Measurements from ENCODE around the gene MEGF6. TPM values are rescaled to one million over a fixed set of nuclear protein-coding genes. Genes with fewer than 3 reads are reported as not detected.

The MEGF6 gene
- total RNA-seq, 3 donors from 2014 or later = 19.3 to 32.1 (median 24.2) TPM

DNA sequence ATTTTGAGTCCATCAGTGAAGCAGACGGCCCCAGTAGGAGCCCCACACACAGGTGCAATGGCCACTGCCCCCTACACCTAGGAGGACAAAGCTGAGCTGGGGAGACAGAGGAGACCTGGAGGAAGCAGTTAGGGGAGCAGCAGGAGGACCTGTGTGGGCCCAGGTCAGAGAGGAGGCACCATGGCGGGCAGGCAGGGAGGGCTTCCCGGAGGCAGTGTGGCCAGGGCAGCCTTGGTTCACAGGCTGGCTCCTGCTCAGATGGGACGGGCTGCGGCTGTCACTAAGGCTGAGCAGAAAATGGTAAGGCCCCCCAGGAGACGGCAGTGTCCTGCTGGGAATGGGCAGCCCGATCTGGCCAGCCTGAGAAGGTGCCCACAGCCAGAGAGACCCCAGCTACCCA, 15.4 kb downstream of the MEGF6 start:
- H3K27me3 ChIP-seq = peaks cover 0 to 4% of the 10 kb centered on the region in 2 donors
- H3K9me3 ChIP-seq = no peaks in the 10 kb centered on the region
- H3K27ac ChIP-seq = no peak overlapping the region
- no peaks in the 10 kb centered on the region for H3K36me3 ChIP-seq
- DNase-seq (ENCODE audit: low spot score in 2 of 2) = no peak
- H3K4me1 ChIP-seq = peaks cover 5 to 13% of the 10 kb centered on the region in 2 donors
- H3K4me3 ChIP-seq = no peak overlapping the region
- no peak for TF ChIP-seq POLR2AphosphoS5 (IDR thresholded peaks at IDR 0.05)
- TF ChIP-seq, protein P1, sequence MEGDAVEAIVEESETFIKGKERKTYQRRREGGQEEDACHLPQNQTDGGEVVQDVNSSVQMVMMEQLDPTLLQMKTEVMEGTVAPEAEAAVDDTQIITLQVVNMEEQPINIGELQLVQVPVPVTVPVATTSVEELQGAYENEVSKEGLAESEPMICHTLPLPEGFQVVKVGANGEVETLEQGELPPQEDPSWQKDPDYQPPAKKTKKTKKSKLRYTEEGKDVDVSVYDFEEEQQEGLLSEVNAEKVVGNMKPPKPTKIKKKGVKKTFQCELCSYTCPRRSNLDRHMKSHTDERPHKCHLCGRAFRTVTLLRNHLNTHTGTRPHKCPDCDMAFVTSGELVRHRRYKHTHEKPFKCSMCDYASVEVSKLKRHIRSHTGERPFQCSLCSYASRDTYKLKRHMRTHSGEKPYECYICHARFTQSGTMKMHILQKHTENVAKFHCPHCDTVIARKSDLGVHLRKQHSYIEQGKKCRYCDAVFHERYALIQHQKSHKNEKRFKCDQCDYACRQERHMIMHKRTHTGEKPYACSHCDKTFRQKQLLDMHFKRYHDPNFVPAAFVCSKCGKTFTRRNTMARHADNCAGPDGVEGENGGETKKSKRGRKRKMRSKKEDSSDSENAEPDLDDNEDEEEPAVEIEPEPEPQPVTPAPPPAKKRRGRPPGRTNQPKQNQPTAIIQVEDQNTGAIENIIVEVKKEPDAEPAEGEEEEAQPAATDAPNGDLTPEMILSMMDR (IDR thresholded peaks at IDR 0.05) = no peak
- TF ChIP-seq POLR2A (IDR thresholded peaks at IDR 0.05) = no peak
- intact Hi-C loops (cut with DNase I; ENCODE audit: low total_unique reads) = no loop called here

DNA sequence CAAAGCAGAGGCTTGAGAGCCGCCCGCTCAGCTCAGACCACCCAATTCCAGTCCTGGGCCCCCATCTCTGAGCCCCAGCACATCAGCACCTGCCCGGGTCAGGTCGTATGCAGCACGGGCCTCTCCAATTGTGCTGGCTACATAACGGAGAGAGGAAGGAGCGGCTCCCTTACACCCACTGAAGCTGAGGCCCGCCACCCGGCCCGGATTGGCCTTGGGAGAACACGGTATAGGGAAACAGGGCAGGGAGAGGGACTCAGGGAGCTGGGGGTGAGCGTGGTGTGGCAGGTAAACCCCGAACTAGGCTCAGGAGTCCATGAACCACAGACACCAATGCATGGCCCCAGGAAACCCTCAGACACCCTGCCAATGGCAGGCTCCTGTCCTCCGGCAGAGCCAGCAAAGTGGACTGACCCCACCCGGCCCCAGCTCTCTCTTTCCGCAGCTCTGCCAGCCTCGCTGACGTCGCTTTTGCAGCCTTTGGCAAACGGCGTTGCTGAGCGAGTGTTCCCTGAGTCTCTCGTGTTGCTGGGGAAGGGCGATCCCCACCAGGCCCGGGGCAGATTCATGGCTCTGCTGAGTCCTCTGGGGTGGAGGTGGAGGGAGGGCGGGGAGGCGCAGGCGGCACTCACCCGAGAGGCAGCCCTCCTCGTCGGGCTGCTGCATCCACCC, 16.5 kb downstream of the MEGF6 start:
- Histone ChIP-seq H3K27me3 (peaks cover 0 to 4% of the 10 kb centered on the region in 2 donors), H3K9me3 (no peaks in the 10 kb centered on the region), H3K4me1 (peaks cover 5 to 13% of the 10 kb centered on the region in 2 donors), H3K27ac (no peak overlapping the region), H3K4me3 (no peak overlapping the region), H3K36me3 (no peaks in the 10 kb centered on the region)
- DNase-seq (ENCODE audit: low spot score in 2 of 2) = no peak
- intact Hi-C loops (cut with DNase I; ENCODE audit: low total_unique reads) = no loop called here
- no peak for TF ChIP-seq POLR2AphosphoS5 (IDR thresholded peaks at IDR 0.05)
- no peak for TF ChIP-seq POLR2A (IDR thresholded peaks at IDR 0.05)
- TF ChIP-seq, protein P1 (IDR thresholded peaks at IDR 0.05) = no peak

DNA sequence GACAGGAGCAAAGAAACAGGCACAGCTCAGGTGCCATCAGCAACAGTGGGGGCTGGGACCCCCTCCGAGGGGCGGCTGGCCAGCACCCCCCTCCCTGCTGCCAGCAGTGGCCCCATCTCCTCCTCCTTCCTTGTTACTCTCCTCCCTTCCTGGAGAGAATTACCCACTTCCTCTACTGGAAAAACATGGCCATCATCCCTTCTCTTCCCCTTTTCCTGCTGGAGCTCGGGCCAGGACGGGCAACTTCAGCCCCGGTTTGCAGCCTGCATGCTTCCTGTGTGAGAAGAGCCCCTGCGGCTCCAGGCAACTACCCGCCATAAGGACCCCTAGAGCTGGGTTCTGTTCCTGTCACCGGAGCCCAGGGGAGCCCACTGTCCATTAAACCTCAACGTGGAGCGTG, 17.6 kb downstream of the MEGF6 start:
- no peak overlapping the region for H3K27ac ChIP-seq
- H3K9me3 ChIP-seq = no peaks in the 10 kb centered on the region
- peaks cover 0 to 4% of the 10 kb centered on the region in 2 donors for H3K27me3 ChIP-seq
- no peak for TF ChIP-seq POLR2AphosphoS5 (IDR thresholded peaks at IDR 0.05)
- no peak for TF ChIP-seq POLR2A (IDR thresholded peaks at IDR 0.05)
- TF ChIP-seq, protein P1 (IDR thresholded peaks at IDR 0.05) = no peak
- DNase-seq (ENCODE audit: low spot score in 2 of 2) = no peak
- H3K4me3 ChIP-seq = no peak overlapping the region
- peaks cover 5 to 13% of the 10 kb centered on the region in 2 donors for H3K4me1 ChIP-seq
- intact Hi-C loops (cut with DNase I; ENCODE audit: low total_unique reads) = no loop called here
- no peaks in the 10 kb centered on the region for H3K36me3 ChIP-seq

DNA sequence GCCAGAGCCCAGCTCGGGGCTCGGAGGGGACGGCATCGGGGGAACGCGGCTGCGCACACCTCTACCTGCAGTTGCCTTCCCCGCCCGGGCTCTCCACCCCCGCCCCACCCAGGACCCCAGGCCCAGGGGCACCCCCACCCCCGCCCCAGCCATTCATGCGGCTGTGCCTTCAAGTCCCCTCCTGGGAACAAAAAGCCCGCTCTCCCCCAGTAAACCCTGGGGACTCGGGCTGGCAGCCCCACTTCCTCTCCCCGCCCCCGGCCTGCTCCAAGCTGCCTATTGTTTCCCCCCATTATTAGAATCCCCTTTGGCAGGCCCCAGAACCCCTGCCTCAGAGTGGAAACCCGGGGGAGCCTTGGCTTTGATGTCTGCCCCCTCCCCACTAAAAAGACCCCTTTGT, 18.0 kb downstream of the MEGF6 start:
- peaks cover 0 to 4% of the 10 kb centered on the region in 2 donors for H3K27me3 ChIP-seq
- H3K9me3 ChIP-seq = no peaks in the 10 kb centered on the region
- H3K36me3 ChIP-seq = no peaks in the 10 kb centered on the region
- H3K27ac ChIP-seq = no peak overlapping the region
- no peak for TF ChIP-seq POLR2AphosphoS5 (IDR thresholded peaks at IDR 0.05)
- intact Hi-C loops (cut with DNase I; ENCODE audit: low total_unique reads) = no loop called here
- no peak overlapping the region for H3K4me3 ChIP-seq
- peaks cover 5 to 11% of the 10 kb centered on the region in 2 donors for H3K4me1 ChIP-seq
- DNase-seq (ENCODE audit: low spot score in 2 of 2) = no peak

DNA sequence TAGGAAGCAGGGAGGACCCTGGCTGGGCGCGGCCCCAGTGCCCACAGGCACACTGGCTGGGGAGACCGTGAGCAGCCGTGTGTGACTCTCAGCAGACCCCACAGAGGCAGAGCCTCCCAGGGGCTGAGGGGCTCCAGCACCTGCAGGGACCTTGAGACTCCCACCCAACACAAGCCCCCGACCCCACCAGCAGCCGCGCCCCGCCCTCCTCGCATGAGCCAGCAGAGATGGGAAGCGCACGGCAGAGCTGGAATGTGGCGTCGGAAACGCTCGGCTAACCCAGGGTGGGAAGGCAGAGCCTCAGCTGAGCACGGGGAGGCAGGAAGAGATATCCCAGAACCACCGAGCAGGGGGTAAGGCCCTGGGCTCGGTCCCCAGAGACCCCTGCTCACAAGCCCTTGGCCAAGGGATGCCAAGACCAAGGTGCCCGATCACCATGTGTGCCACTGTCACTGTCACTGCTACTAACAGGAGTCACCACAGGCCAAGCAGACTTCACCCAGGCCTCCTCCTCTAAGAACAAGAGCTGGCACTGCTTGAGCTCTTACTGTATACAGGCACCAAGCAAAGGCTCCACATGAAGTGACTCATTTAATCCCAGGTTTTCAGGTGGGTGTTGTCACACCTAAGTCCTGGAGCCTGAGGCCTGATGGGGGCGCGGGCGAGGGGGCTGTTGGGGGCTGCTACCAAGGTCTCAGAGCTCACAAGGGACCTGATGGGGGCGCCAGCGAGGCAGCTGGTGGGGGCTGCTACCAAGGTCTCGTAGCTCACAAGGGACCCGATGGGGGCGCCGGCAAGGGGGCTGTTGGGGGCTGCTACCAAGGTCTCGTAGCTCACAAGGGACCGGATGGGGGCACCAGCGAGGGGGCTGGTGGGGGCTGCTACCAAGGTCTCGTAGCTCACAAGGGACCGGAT, 20.1 kb downstream of the MEGF6 start:
- Histone ChIP-seq H3K27ac (no peak overlapping the region), H3K4me3 (no peak overlapping the region), H3K9me3 (no peaks in the 10 kb centered on the region), H3K27me3 (no peaks in the 10 kb centered on the region), H3K36me3 (no peaks in the 10 kb centered on the region), H3K4me1 (no peaks in the 10 kb centered on the region)
- no peak for DNase-seq (ENCODE audit: low spot score in 2 of 2)
- TF ChIP-seq POLR2AphosphoS5 (IDR thresholded peaks at IDR 0.05) = no peak
- no peak for TF ChIP-seq POLR2A (IDR thresholded peaks at IDR 0.05)
- TF ChIP-seq, protein P1 (IDR thresholded peaks at IDR 0.05) = no peak
- intact Hi-C loops (cut with DNase I; ENCODE audit: low total_unique reads) = no loop called here
